NK-92 treated with Interleukin-12 subunit alpha and Interleukin-12 subunit beta, amount 100 ng/mL, for 24 hours (cell line): Measurements from ENCODE around the gene PSKH1.
"Not testable (repeated sequence)": the region's sequence is repeated elsewhere in the genome, so short reads cannot be mapped to it uniquely, and the experiment has no call there.

ENCODE experiments used
- DNase-seq: peaks from one replicate; lab custom pipeline; 2025; lab: John Stamatoyannopoulos, UW

Gene PSKH1

DNA sequence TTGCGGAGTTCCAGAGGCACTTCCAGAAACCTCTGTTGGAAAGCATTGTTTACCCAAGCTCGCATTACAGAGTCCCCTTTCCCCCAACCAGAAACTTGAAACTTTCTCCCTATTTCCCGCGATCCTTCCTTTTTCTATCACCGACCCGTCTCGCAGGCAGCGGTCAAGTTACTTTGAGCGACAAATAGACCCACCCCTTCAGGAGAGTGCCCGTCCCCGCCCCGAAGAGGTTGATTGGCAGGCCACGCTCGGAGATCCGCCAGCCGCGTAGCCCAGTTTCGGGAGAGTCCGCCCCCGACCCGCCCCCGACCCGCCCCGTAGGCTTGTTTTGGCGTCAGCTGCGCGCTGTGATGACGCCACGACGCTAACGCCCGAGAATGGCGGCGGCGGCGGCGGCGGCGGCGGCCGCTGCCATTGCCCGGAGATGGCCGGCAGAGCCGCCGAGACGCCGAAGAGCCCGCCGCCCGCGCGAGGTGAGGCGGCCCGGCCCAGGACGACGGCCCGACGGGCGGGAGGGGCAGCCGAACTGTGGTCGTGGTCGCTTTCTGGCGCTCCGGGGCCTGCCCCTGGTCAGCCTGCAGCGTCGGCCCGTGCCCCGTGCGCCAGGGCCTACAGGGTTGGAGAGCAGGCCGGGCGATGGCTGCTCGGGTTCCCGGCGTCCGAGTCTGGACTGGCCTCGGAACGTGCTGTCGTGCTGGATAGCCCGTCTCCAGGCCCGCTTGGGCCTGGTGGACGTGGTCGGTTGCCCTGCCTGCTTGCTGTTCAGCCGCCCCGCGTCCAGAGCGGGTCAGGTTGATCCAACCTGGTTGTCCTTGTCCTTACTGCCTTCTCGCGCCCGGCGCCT is at the start of gene PSKH1:
PSKH1 (plus strand) TSS at position 356 of the 844 bp plus-strand sequence. CDS start 15,496 bp downstream, outside the sequence.
- DNase-seq: peak; percentile 90

DNA sequence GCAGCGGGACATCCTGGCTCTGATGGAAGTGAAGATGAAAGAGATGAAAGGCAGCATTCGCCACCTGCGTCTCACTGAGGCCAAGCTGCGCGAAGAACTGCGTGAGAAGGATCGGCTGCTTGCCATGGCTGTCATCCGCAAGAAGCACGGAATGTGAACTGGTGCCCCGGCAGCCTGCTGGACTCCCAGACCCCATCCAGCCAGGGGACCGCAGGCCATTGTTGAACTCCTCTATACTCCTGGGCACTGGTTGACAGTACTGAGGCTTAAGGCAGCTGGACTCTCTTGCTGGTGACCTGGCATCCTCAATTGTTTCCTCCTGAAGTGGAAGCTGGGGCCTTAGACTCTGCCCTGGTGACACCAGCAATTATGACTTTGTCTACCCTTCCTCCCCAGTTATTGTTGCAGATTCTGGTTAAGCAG is 49.7 kb upstream of the PSKH1 start:
- no peak for DNase-seq

DNA sequence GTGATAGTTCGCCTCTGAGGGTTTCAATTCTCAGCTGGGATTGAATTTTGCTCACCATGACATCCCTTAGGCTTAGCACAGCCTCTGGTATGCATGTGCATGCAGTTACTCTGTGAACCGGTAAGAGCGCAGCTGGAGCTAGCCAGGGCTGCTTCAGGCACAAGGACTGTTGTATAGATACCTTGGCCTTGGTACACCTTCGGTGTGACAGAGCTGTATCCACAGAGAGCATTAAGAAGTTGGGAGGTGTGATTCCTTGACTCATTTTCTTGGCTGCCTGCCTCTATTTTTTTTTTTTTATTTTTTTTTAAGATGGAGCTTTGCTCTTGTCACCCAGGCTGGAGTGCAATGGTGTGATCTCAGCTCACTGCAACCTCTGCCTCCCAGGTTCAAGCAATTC is 48.6 kb upstream of the PSKH1 start:
- DNase-seq: no peak

DNA sequence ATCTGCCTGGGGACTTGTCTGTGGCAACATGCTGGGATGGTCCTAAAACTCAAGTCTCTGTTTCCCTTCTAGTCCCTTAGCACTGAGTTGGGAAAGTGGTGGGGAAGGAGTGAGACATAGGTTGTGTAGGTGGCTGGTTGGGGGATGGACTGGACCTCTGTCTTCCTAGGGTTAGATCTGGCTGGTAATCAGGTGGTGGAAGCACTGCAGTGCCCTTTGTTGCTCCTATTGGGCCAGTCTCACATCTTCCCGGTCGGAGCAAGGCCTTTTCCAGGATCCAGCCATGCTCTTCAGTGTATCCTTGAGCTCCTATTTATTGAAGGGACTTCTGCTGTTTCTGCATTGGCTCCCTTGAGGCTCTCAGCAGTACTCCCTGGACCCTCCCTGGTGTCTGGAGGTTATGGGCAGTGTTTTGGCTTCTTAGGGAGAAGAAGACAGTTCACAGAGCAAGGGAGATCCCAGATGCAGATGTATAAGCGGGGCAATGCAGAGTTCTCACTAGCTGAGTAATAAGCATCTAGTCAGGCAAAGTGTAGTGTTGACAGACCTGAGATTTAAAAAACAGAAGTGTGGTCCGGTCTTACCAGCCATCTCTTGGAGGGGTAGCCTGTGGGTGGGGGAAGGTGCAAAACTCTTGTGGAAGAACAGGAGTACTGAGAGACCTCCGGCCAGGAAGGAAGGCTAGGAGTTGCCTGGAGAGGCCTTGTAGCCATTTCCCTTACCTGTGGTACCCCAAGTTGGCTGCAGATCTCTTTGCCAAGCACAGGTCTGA is 47.6 kb upstream of the PSKH1 start:
- DNase-seq: no peak

DNA sequence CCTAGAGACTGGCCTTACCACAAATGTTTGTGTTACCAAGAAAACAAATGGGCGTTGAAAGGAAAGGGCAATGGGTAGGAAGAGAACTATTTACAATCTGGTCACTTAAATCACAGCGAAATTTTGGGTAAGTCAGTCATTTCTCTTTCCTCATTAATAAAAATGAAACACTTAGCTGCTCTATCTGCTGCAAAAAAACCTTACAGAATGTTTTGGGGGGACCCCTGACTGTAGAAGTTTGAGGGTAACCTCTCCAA is 47.1 kb upstream of the PSKH1 start:
- DNase-seq: no peak

DNA sequence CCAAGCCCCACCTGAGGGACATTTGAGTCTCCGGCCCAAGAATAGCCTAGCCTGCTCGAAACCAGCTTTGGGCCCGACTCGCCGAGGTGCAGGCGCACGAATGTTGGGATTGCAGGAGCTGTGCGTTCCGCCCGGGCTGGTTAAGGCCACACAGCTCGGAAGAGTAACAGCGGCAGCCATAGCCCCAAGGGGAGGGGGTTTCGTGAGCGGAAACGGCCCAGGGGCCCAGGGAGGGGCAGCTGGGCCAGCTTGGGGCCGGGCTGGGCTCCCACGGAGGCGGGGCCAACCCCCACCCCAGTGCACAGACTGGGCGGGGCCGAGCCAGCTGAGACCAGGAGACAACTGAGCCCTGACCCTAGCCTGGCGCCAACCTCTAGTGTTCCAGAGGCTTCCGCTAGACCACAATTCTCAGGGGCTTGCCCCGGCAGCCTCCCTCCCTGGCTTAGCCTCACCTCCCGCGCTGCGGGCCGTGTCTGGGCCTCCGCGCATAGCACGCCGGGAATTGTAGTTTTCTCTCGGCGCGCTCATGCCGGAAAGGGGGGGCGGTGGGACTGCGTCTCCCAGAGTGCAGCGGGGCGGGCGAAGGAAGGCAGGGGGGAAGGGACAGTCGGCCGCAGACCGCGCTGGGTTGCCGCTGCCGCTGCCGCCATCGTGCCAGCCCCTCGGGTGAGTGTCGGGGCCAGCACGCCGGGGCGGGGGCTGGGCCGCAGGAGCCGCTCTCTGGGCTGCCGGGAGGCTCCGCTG is 46.6 kb upstream of the PSKH1 start, which contains the start of gene NUTF2:
NUTF2 (plus strand) TSS at position 614 of the 744 bp plus-strand sequence. CDS start 18,198 bp downstream, outside the sequence.
- DNase-seq: peak; percentile 90

DNA sequence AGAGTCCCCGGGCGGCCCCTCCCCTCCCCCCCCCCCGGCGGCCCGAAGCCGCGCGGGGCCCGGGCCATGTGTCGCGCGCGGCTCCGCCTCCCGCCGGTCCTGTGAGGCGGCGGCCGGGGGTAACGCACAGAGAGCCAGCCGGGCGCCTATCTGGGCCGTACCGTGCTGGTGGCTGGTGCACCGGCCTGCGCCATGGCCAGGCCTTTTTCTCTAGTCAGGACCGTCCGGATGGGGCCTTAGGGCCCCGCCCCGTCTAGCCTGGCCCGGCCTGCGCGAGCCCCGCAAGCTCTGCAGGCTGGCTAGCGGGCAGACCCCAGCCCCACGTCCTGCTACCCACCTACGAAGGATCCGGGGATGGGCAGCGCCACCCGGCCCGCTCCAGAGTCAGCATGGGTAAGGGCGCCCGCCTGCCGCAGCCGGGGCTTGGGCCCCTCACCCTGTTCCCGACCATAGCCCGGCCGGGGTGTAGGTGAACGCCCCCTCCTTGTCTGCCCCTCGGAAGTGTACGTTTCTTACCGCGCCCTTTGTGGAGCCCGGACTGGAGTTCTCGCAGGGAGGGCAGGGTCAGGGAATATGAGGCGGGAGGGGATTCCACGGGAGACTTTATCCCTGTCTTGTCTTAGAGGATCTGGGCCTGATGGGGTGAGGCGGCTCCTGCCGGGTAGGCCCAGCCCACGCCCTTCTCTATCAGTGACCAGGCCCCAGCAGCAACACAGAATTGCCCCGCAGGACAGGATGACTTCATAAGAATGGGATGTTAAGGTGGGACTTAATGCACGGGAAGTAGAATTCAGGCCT is 45.8 kb upstream of the PSKH1 start, which contains the start of gene CENPT:
CENPT (minus strand) TSS at position 630 of the 798 bp plus-strand sequence. CDS start 13,834 bp downstream, outside the sequence.
- DNase-seq: no peak

DNA sequence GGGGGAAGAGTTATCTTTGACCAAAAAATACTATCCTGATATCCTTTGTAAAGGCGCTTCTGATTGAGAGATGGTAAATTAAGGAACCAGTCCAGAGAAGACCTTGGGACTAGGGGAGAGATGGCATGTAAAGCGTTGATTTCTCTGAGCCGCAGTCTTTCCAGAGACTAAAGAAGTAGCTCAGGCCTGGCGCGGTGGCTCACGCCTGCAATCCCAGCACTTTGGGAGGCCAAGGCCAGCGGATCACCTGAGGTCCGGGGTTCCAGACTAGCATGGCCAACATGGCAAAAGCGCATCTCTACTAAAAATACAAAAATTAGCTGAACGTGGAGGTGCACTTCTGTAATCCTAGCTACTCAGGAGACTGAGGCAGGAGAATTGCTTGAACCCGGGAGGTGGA is 44.9 kb upstream of the PSKH1 start:
- no peak for DNase-seq

DNA sequence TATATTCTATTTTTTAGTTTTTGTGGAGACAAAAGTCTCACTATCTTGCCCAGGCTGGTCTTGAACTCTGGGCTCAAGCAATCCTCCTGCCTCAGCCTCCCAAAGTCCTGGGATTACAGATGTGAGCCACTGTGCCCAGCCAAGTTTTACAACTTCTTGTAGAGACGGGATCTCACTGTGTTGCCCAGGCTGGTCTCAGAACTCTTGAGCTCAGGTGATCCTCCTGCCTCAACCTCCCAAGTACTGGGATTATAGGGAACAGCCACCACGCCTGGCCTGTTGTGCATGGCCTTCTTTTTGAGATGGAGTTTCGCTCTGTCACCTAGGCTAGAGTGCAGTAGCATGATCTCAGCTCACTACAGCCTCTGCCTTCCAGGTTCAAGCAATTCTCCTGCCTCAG is 39.4 kb upstream of the PSKH1 start:
- no peak for DNase-seq

DNA sequence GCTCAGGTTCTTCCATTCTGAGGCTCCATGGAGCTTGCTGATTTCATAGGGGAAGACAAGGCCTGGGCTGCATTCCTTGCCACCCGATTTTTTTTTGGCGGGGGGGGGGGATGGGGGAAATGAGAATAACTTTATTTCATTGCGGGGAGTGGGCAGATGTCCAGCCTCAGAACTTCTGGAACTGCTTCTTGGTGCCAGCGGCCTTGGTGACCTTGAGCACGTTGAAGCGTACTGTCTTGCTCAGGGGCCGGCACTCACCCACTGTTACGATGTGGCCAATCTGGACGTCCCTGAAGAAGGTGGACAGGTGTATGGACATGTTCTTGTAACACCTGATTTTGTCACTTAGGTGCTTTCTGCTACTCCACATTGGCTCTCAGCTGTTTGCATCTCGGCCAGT is 37.3 kb upstream of the PSKH1 start:
- no peak for DNase-seq

DNA sequence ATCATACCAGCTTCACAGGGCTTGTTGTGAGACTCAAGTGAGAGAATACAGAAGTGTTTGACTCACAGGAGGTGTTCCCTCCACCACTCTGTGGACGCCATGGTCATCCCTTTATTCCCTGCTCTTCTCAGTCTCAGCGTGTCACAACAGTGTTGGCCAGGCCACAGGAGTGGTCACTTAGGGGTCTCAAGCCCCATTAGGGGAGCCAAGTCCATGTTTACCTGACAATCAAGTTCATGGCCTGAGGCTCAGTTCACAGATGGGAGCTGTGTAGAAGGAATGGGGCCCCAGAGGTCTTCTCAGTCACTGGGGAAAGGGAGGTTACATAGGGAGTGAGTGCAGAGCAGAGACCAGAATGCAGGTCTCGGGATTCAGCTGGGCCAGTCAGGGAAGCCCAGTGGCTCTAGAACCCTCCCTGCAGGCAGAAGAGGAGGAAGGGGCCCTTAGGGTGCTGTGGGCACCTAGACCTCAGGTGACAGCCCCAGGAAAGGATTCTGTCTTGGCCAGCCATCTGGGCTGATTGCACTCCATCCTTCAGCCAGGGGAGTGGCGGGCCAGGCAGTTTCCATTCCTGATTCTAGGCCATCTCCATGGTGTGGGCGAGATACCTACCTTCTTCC is 36.0 kb upstream of the PSKH1 start:
- DNase-seq: no peak

DNA sequence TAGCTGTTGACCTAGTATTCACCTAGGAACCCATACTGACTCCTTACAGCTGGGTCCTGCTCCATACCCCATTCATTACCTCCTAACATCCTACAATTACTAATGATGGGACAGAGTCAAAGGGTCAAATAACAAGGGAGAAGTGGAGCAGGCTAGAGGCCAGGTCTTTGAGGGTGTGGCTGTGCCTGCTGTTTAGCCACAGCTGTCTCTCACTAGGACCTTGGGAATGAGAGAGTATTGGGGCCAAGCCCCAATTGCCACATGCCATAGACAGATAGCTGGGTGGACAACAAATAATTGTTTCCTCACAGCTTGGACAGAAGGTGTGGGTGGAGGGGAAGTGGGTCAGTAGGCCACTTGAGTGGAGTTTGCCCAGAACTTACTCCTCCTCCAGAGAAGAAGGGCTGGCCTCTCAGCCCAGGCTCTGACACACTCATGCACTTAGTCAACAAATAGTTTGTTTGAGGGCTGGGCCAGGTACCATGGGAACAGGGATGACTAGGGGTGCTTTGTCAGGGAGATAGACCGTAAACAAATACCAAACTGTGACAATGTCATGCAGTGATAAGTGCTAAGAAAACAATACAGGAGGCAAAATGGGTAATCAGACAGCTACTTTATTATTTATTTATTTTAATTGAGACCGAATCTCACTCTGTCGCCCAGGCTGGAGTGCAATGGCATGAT is 35.4 kb upstream of the PSKH1 start:
- peak; percentile 10 for DNase-seq

DNA sequence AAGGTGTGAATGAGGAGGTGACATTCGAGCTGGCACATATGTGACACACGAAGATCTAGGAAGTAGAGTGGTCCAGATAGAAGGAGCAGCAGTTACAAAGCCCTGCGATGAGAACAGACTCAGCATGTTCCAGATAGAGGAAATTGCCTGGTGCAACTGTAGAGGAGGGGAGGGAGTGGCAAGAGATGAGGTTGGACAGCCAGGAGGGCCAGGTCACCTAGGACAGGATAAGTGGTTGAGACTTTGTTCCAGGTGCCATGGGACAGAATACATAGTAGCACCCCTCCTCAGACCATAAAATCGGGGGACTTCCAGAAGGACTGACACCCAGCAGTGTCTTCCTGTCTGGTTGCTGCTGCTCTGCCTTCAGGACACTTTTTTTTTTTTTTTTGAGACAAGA is 34.6 kb upstream of the PSKH1 start:
- DNase-seq: no peak

DNA sequence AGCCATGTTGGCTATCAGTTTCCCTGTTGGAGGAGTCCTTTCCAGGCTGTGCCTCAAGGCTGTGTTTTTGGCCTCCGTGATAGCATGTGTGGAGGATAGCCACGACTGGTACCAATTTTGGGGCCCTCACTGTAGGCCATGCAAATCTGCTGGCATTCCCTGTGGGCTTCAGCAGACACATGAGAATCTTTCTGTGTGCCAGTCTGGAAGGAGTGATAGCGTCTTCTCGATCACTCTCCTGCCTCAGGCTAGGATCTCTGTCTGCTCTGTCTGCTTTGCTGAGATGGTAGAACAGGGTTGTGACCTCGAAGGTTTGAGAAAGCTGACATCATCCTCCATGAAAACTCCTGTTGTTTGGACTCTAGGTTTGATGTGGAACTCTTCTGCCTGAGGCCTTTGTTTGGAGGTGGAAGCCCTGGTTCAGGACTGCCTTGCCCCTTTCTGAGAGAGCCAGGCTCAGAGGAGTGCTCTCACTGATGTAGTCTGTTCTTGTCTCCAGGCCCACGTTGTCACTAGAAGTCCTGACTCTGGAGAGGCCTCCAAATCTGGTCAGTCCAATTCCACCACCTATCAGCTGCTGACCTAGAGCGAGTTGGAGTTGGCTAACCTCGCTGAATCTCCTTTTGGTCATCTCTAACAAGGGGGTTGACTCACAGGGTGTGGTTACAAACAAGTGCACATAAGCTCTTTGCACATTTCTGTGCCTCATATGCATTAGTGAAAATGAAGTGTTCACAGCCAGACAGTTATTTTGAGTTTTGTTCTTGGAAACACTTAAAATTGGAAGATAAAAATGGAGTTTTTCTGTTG is 32.3 kb upstream of the PSKH1 start:
- DNase-seq: no peak

DNA sequence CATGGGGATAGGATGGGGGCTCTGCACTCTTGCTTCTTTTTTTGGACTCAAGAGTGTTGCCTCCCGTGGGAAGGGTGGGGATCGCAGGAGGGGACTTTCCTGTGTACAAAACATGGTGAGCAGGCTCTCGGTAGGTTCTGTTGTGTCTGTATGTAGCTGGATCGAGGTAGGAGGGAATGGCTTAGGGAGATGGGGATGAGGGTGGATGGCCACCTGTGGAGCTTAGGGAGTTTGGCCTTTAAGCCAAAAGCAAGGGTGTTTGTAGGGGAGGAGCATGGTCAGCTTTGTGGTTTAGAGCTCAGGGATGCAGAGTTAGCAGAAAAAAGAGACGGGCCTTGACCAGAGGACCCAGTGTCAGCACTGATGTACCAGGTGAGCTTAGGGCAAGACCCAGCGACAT is 31.2 kb upstream of the PSKH1 start:
- no peak for DNase-seq

DNA sequence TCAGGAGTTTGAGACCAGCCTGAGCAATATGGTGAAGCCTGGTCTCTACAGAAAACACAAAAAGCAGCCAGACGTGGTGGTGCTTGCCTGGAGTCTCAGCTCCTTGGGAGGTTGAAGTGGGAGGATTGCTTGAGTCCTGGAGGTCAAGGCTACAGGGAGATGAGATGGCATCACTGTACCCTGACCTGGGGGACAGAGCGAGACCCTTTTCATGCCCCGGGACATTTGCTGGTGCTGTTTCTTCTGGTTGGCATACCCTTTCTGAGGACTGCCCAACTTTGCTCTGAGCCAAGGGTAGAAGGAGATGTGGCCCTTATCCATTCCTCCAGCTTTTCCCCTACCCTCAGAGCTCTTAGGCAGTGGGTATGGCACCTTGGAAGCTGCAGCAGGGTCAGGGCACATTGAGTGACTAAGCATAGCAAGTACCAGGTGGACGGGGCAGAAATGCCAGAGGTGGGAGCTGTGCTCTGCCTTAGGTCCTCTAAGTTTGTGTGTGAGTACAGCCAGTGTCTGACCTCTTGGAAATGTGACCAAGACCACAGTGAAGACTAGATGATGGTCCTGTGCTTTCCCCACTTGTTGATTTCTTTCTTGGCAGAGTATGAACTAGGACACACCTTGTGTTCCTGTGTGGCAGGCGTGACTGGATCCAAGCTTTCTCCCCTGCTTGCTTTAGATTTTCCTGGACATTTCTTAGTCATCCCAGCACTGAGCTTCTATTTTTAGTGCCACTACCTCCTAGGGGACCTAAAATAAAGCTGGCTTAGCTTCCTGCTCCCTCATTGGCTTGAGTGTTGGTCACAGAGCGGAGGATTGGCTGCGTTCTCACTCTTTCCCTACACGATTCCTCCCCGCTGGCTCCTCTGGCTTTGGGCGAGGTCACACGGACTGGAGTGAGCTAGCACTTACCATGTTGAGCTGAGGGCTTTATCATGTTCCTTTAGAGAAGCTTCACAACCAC is 30.2 kb upstream of the PSKH1 start:
- DNase-seq: no peak

DNA sequence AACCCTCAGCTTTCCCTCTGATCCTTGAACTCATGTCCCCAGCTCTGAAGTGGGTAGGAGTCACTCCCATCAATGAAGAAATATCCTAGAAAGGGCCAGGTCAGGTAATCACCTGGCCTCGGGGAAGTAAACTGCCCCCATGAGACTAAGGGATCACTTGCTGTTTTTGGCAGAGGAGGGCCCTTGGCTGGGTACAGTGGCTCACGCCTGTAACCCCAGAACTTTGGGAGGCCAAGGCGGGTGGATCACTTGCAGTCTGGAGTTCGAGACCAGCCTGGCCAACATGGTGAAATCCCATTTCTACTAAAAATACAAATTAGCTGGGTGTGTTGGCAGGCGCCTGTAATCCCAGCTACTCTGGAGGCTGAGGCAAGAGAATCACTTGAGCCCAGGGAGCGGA is 29.0 kb upstream of the PSKH1 start:
- DNase-seq: not testable (repeated sequence)

DNA sequence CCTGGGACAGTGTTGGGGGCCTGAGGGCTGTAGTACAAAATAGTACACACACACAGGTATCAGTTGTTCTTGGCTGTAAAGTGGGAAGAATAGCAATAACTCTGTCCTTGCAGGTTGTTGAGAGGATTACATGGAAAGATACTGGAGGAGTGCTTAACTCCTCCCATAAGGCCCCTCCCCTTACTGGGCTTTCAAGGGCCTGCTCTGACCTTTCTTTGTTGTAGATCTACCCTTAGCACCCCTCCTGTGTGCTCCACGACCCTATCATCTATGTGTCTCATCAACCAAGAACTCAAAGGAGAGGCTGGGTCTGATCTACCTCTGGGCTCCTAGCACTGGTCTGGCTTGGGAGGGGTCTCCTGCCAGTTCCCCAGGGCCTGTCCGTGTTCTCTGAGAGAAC is 28.5 kb upstream of the PSKH1 start:
- no peak for DNase-seq

DNA sequence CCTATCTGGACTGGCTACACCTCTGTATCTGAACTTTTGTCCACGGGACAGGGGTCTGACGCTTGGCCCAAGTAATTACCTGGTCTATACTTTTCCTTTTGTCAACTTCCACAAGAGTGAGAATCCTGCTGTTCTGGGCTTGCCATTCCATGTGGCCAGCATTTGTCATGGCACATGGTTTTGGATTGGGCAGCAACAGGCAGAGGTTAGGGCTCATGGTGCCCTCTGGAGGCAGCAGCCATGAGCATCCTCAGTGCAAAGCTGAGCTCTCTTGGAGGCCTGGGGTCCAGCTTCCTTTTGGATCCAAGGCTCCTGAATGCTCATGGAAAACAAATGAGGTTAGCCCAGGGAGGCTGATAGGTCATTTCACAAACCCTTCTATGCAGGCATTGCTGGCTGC is 27.7 kb upstream of the PSKH1 start:
- no peak for DNase-seq
